ENCODE data around the gene REEP1.

Gene REEP1

GRCh38 chr2:86243950-86244733 lies 93.3 kb downstream of the REEP1 start:
- no peak overlapping the region for H3K4me3 ChIP-seq (ENCODE audit: low read depth, low read length)
- TF ChIP-seq, protein P1, sequence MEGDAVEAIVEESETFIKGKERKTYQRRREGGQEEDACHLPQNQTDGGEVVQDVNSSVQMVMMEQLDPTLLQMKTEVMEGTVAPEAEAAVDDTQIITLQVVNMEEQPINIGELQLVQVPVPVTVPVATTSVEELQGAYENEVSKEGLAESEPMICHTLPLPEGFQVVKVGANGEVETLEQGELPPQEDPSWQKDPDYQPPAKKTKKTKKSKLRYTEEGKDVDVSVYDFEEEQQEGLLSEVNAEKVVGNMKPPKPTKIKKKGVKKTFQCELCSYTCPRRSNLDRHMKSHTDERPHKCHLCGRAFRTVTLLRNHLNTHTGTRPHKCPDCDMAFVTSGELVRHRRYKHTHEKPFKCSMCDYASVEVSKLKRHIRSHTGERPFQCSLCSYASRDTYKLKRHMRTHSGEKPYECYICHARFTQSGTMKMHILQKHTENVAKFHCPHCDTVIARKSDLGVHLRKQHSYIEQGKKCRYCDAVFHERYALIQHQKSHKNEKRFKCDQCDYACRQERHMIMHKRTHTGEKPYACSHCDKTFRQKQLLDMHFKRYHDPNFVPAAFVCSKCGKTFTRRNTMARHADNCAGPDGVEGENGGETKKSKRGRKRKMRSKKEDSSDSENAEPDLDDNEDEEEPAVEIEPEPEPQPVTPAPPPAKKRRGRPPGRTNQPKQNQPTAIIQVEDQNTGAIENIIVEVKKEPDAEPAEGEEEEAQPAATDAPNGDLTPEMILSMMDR (IDR thresholded peaks at IDR 0.05; ENCODE audit: control insufficient read depth, extremely low read depth, insufficient read depth), result no peak
- DNase-seq (ENCODE audit: low read depth), result no peak

DNA sequence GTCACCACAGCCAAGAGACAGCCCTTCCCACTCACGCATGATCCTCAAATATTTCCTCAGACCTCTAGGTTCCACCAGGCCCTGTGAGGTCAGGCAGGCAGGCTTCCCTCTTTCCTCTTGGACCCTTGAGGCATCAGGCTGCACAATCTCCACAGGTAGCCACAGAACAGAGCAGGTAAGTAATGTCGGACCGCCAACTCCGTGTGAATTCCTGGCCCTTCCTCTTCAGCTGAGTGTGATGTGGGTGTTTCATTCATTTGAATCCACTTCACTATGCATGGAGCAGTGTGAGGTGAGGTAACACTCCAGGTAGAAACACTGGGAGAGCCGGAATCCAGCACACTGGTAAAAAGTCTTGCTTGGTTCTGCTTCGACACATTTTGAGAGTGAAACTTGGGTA lies 94.2 kb downstream of the REEP1 start:
- TF ChIP-seq, protein P1 (IDR thresholded peaks at IDR 0.05; ENCODE audit: control insufficient read depth, extremely low read depth, insufficient read depth), result no peak
- DNase-seq (ENCODE audit: low read depth), result no peak
- H3K4me3 ChIP-seq (ENCODE audit: low read depth, low read length), result no peak overlapping the region

- no peak overlapping the region for H3K4me3 ChIP-seq (ENCODE audit: low read depth, low read length)
- no peak for DNase-seq (ENCODE audit: low read depth)
- TF ChIP-seq, protein P1 (IDR thresholded peaks at IDR 0.05; ENCODE audit: control insufficient read depth, extremely low read depth, insufficient read depth), result no peak
Observed at GRCh38 chr2:86241611-86242010, 95.8 kb downstream of the REEP1 start.

- TF ChIP-seq, protein P1 (IDR thresholded peaks at IDR 0.05; ENCODE audit: control insufficient read depth, extremely low read depth, insufficient read depth), result no peak
- no peak overlapping the region for H3K4me3 ChIP-seq (ENCODE audit: low read depth, low read length)
- DNase-seq (ENCODE audit: low read depth), result no peak
Observed at GRCh38 chr2:86240251-86240650, 97.2 kb downstream of the REEP1 start.

GRCh38 chr2:86239745-86240144 lies 97.7 kb downstream of the REEP1 start:
- TF ChIP-seq, protein P1 (IDR thresholded peaks at IDR 0.05; ENCODE audit: control insufficient read depth, extremely low read depth, insufficient read depth), result no peak
- DNase-seq (ENCODE audit: low read depth), result no peak
- no peak overlapping the region for H3K4me3 ChIP-seq (ENCODE audit: low read depth, low read length)

DNA sequence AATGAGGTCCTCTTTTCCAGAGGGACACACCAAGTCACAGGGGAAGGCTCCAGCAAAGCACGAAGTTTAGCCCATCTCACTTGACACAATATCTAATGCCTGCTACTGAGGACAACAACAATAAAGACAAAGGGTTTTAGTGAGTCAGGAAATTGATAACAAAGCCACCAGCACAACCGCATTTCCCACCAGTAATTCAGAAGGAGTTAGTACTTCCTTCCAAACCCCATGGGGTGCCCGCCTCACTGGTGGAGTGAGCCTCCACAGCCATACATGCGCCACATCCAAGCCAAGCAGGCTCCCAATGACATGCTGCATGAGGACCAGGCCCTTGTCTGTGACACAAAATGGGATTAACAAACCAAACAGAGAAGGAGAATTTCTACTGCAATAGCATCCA lies 98.1 kb downstream of the REEP1 start:
- no peak overlapping the region for H3K4me3 ChIP-seq (ENCODE audit: low read depth, low read length)
- TF ChIP-seq, protein P1 (IDR thresholded peaks at IDR 0.05; ENCODE audit: control insufficient read depth, extremely low read depth, insufficient read depth), result no peak
- no peak for DNase-seq (ENCODE audit: low read depth)

GRCh38 chr2:86238354-86238753 lies 99.1 kb downstream of the REEP1 start:
- TF ChIP-seq, protein P1 (IDR thresholded peaks at IDR 0.05; ENCODE audit: control insufficient read depth, extremely low read depth, insufficient read depth), result no peak
- no peak for DNase-seq (ENCODE audit: low read depth)
- no peak overlapping the region for H3K4me3 ChIP-seq (ENCODE audit: low read depth, low read length)
